ENCODE data around the gene CTTNBP2. TPM values are rescaled to one million over a fixed set of nuclear protein-coding genes. Genes with fewer than 3 reads are reported as not detected.
A peak's percentile ranks its signal among the peaks of the same experiment; 100 is the strongest.
"Not testable (repeated sequence)": the region's sequence is repeated elsewhere in the genome, so short reads cannot be mapped to it uniquely, and the experiment has no call there.

Gene CTTNBP2
- total RNA-seq, 1 experiment from 2014 or later, result 0.38 TPM

DNA sequence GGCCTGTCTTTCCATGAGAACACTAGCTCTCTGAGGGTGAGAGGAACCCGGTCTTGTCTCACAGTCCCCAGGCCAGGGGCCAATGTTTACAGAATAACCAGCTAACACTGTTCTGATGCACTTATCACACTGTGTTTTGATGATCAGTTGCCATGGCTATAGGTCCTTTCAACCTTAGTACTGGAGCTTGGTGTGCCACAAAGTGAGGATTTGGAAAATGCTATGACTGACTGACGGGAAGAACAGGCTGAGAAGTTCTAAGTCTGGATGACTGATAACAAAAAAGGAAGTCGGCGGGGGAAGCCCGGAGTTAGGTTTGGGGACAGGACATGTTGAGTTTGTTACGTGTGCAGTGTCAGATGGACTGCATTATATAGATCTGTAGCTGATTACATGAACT is 141.8 kb downstream of the CTTNBP2 start:
- Histone ChIP-seq H3K36me3 (no peaks in the 10 kb centered on the region), H3K4me3 (no peak overlapping the region), H3K9me3 (replicated peaks) (no peaks in the 10 kb centered on the region), H3K27me3 (no peaks in the 10 kb centered on the region), H3K4me1 (no peaks in the 10 kb centered on the region; the same call in 1 of the 2 replicates), H3K27ac (no peak overlapping the region)
- DNase-seq, result no peak

DNA sequence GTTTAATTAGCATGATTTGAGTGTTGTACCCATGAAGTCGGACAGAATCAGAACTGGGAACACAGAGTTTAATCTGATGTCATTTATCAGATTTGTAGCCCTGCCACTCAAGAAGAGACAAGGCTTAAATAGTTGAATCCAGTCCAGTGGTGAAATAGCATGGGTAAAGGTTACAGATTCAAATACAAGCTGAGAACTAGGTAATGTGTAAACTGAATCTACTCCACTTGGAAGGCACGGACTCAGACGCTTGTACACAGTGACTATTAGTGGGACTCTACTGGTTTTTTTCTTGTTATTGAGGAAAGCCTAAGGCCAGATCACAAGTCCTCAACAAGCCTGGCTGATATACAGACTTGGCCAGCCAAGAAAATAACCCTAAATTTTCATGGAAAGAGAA is 142.9 kb downstream of the CTTNBP2 start:
- Histone ChIP-seq H3K27ac (no peak overlapping the region), H3K9me3 (replicated peaks) (no peaks in the 10 kb centered on the region), H3K4me1 (no peaks in the 10 kb centered on the region; the same call in 1 of the 2 replicates), H3K36me3 (no peaks in the 10 kb centered on the region), H3K27me3 (peaks cover 5% of the 10 kb centered on the region; the same call in 1 of the 2 replicates), H3K4me3 (no peak overlapping the region)
- DNase-seq, result no peak

DNA sequence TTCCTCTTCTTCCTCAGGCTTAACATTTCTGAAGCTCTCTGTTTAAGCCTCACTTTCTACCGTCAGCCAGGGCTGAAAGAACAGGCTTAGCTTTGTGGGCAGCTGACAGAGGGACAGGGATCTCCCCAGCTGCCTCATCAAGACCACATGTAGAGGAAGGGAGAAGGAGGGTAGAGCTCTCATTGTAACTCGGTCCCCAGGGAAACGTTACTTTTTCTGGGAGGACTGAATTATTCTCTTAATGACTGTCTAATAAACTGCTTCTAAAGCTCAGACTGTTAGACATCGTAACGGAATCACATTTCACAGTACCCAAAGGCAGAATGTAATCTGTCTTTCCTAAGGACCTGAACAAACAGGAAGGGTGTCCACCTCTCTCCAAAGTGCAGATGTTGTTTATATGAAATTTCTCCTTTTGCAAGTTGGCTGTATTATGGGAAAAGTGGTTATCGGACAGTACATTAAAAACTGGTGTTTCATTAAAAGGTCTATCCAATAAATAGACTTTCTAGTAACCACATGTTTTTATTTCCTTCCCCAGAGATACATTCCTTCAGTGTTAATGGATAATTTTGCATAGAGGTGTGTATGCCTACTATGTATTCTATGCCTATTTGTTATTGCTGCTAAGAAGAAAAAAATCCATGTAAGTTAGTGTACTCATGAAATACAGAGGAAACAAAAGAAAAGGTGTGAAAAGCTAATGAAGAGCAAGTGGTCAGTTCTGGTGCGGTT is 144.2 kb downstream of the CTTNBP2 start:
- H3K27me3 ChIP-seq, result peaks cover 17% of the 10 kb centered on the region; the same call in 1 of the 2 replicates
- H3K4me1 ChIP-seq, result no peaks in the 10 kb centered on the region; the same call in 1 of the 2 replicates
- DNase-seq, result peak; percentile 47 to 79
- H3K9me3 ChIP-seq (replicated peaks), result no peaks in the 10 kb centered on the region
- no peak overlapping the region for H3K27ac ChIP-seq
- H3K4me3 ChIP-seq, result no peak overlapping the region
- no peaks in the 10 kb centered on the region for H3K36me3 ChIP-seq

DNA sequence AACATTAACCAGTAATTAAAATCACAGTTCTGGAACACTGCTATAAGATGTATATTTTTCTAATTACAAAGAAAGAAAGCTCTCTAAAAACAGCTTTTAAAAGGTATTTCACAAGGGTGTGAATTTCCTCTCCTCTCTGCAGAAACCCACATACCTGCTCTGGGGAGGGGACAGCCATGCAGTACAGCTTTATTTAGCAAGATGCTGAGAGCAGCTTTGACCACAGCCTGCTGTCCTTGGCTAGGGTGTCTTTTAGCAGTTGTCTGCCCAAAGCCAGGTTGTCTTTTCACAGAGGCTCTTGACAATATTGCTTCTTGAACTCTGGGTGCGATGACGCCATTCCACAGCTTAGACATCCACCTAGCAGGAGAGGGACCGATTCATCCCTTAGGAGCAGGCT is 148.3 kb downstream of the CTTNBP2 start:
- no peak overlapping the region for H3K27ac ChIP-seq
- DNase-seq, result no peak
- no peaks in the 10 kb centered on the region; the same call in 1 of the 2 replicates for H3K4me1 ChIP-seq
- no peaks in the 10 kb centered on the region for H3K36me3 ChIP-seq
- H3K9me3 ChIP-seq (replicated peaks), result no peaks in the 10 kb centered on the region
- H3K27me3 ChIP-seq, result peaks cover 28% of the 10 kb centered on the region; the same call in 1 of the 2 replicates
- H3K4me3 ChIP-seq, result no peak overlapping the region

DNA sequence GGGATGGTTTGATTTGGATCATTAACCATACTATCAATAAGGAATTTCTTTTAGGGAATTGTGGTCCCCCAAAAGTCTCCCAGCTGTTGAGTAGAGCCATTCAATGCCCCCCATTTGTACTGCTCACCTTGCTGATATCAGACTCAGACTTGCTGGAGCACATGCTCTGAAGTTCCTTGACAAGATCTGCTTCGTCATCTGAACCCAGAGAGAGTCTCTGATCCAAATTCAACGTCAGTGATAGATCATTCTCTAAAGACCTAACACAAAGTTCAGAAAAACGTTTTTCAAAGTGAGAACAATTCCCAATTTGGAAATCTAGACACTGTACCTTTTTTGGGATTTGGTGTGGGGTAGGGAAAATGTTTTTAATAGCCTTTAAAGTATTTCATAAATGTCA is 153.9 kb downstream of the CTTNBP2 start:
- peaks cover 16% of the 10 kb centered on the region; the same call in 1 of the 2 replicates for H3K27me3 ChIP-seq
- no peak overlapping the region for H3K4me3 ChIP-seq
- H3K36me3 ChIP-seq, result no peaks in the 10 kb centered on the region
- DNase-seq, result no peak
- no peaks in the 10 kb centered on the region for H3K4me1 ChIP-seq
- no peak overlapping the region for H3K27ac ChIP-seq
- no peaks in the 10 kb centered on the region for H3K9me3 ChIP-seq (replicated peaks)

GRCh38 chr7:117718116-117718835 is 155.0 kb downstream of the CTTNBP2 start:
- H3K9me3 ChIP-seq (replicated peaks), result no peaks in the 10 kb centered on the region
- no peak for DNase-seq
- no peak overlapping the region for H3K27ac ChIP-seq
- H3K4me1 ChIP-seq, result no peaks in the 10 kb centered on the region
- peaks cover 12% of the 10 kb centered on the region; the same call in 1 of the 2 replicates for H3K27me3 ChIP-seq
- H3K36me3 ChIP-seq, result no peaks in the 10 kb centered on the region
- H3K4me3 ChIP-seq, result no peak overlapping the region

DNA sequence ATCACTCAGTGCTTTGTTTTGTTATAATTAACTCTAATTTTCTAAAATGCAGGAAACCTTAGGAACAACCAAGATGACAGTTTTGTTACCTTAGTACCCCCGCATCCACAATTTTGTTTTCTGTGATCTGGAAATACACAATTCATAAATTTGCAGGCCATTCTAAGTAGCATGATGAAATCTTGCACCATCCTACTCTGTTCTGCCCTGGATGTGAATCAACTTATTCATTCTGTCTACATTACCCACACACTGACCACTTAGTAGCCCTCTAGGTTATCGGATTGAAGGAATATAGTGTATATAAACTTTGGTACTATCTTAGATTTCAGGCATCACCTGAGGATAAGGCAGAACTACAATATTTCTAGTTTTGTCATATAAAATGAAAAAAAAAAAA is 155.9 kb downstream of the CTTNBP2 start:
- Histone ChIP-seq H3K27ac (no peak overlapping the region), H3K4me3 (no peak overlapping the region), H3K4me1 (no peaks in the 10 kb centered on the region), H3K27me3 (peaks cover 11% of the 10 kb centered on the region; the same call in 1 of the 2 replicates), H3K9me3 (replicated peaks) (no peaks in the 10 kb centered on the region), H3K36me3 (no peaks in the 10 kb centered on the region)
- DNase-seq, result no peak

DNA sequence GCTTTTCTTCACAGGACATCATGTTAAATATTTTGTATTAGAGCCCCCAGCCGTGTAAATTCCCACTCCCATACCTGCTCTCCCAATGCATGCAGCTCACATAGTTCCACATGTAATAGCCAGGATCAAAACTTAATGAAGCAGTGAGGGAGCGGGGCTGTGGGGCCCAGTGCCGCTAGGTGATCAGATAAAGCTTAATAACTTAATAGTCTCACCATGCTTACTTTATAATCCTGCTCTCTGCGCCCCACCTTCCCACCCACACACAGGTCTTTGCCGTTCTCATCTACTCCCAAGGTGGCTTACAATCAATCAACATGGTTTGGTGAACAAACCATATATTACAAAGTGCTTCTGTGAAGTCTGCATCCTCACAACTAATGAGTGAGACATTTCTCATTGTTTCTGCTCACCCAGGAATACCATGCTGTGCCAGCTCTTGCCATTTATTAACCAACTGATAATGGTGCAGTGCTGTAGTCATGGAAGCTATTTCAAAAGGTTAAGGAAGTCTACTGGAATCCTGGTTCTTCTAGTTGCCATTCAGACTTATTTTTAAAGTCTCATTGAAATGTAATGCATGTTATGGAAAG is 156.4 kb downstream of the CTTNBP2 start:
- DNase-seq, result no peak
- no peaks in the 10 kb centered on the region for H3K36me3 ChIP-seq
- no peak overlapping the region for H3K4me3 ChIP-seq
- H3K27me3 ChIP-seq, result peaks cover 11% of the 10 kb centered on the region; the same call in 1 of the 2 replicates
- no peak overlapping the region for H3K27ac ChIP-seq
- H3K4me1 ChIP-seq, result no peaks in the 10 kb centered on the region
- no peaks in the 10 kb centered on the region for H3K9me3 ChIP-seq (replicated peaks)

GRCh38 chr7:117715784-117716445 is 157.3 kb downstream of the CTTNBP2 start:
- Histone ChIP-seq H3K36me3 (no peaks in the 10 kb centered on the region), H3K4me3 (no peak overlapping the region), H3K27ac (no peak overlapping the region), H3K9me3 (replicated peaks) (no peaks in the 10 kb centered on the region), H3K27me3 (peaks cover 7% of the 10 kb centered on the region; the same call in 1 of the 2 replicates), H3K4me1 (no peaks in the 10 kb centered on the region)
- peak; percentile 40 to 76 for DNase-seq

DNA sequence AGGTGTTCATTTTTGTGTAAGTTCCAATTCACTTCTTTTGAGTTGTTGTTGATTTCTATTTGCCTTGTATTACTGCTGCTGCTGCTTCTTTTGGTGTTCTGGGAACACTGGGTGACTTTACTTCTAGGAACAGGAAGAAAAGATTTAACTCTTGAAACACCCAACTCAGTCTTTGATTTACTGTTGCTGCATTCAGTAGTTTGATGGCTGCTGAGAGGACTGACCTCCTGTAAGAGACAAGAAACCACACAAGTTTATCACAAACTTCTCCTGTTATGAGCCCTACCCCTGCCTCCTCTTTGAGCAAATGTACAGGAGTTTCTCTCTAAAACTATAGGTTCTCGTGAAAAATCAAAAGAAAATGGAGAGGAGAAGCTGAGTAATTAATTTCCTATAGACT is 161.7 kb downstream of the CTTNBP2 start:
- Histone ChIP-seq H3K9me3 (replicated peaks) (no peaks in the 10 kb centered on the region), H3K27ac (no peak overlapping the region), H3K4me1 (0 out of 2 replicates have a peak, but pooled peaks cover 2% of the 10 kb centered on the region), H3K36me3 (no peaks in the 10 kb centered on the region), H3K4me3 (no peak overlapping the region), H3K27me3 (peaks cover 7% of the 10 kb centered on the region; the same call in 1 of the 2 replicates)
- no peak for DNase-seq

DNA sequence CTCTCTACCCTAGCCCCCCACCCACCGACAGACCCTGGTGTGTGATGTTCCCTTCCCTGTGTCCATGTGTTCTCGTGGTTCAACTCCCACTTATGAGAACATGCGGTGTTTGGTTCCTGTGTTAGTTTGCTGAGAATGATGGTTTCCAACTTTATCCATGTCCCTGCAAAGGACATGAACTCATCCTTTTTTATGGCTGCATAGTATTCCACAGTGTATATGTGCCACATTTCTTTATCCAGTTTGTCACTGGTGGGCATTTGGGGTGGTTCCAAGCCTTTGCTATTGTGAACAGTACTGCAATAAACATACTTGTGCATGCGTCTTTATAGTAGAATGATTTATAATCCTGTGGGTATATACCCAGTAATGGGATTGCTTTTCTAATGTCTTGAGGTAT is 165.1 kb downstream of the CTTNBP2 start:
- not testable (repeated sequence) for H3K4me1 ChIP-seq; H3K27me3 ChIP-seq; H3K4me3 ChIP-seq; H3K9me3 ChIP-seq (replicated peaks); H3K27ac ChIP-seq; DNase-seq; H3K36me3 ChIP-seq

DNA sequence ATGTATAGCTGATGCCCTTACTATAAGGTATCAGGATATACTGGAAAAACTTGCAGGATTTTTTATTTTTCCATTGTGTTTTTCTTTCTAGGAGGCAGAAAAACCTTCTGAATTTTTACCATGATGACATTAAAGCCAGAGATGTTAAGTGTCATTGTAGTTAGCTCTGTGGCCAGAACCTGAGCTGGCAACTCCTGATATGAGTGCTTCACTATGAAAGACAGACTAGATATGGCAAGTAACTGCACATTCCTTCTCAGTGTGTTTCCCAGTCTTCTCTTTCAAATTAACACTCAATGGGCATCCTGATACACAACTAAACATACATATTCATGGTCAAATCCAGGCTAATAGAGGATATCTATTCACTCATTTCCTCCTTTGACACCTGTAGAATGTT is 166.2 kb downstream of the CTTNBP2 start:
- H3K9me3 ChIP-seq (replicated peaks), result no peaks in the 10 kb centered on the region
- H3K36me3 ChIP-seq, result no peaks in the 10 kb centered on the region
- no peaks in the 10 kb centered on the region for H3K27me3 ChIP-seq
- DNase-seq, result no peak
- H3K27ac ChIP-seq, result no peak overlapping the region
- peaks cover 5% of the 10 kb centered on the region; the same call in 1 of the 2 replicates for H3K4me1 ChIP-seq
- H3K4me3 ChIP-seq, result no peak overlapping the region

- peaks cover 5% of the 10 kb centered on the region; the same call in 1 of the 2 replicates for H3K4me1 ChIP-seq
- H3K36me3 ChIP-seq, result no peaks in the 10 kb centered on the region
- no peaks in the 10 kb centered on the region for H3K27me3 ChIP-seq
- H3K9me3 ChIP-seq (replicated peaks), result no peaks in the 10 kb centered on the region
- H3K4me3 ChIP-seq, result no peak overlapping the region
- DNase-seq, result no peak
- H3K27ac ChIP-seq, result no peak overlapping the region
Observed at GRCh38 chr7:117706210-117706609, 167.0 kb downstream of the CTTNBP2 start.

GRCh38 chr7:117705630-117706029 is 167.6 kb downstream of the CTTNBP2 start:
- DNase-seq, result no peak
- no peaks in the 10 kb centered on the region for H3K9me3 ChIP-seq (replicated peaks)
- no peak overlapping the region for H3K27ac ChIP-seq
- no peaks in the 10 kb centered on the region for H3K36me3 ChIP-seq
- H3K27me3 ChIP-seq, result no peaks in the 10 kb centered on the region
- H3K4me3 ChIP-seq, result no peak overlapping the region
- peaks cover 5% of the 10 kb centered on the region; the same call in 1 of the 2 replicates for H3K4me1 ChIP-seq

All from SJCRH30 (cell line).